Measurements from ENCODE around the gene SERPINB3.

DNA sequence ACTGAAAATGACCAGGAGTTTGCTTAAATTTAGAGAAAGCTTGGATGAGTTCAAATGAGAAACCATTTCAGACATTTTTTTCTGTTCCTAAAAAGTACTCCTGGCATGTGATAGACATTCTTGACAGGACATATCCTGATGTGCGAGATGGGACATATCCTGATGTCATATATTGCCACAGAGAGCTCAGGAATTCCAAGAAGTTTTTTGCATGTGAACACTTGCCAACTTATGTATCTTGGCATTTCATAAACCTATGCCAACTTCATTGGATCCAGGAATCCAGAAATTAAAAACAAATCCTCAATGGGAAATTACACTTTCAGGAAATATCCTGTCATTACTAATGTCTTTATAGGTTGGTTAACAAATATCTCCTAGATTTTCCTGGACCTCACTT is 2.9 kb upstream of the SERPINB3 start:
- TF ChIP-seq, protein P1, sequence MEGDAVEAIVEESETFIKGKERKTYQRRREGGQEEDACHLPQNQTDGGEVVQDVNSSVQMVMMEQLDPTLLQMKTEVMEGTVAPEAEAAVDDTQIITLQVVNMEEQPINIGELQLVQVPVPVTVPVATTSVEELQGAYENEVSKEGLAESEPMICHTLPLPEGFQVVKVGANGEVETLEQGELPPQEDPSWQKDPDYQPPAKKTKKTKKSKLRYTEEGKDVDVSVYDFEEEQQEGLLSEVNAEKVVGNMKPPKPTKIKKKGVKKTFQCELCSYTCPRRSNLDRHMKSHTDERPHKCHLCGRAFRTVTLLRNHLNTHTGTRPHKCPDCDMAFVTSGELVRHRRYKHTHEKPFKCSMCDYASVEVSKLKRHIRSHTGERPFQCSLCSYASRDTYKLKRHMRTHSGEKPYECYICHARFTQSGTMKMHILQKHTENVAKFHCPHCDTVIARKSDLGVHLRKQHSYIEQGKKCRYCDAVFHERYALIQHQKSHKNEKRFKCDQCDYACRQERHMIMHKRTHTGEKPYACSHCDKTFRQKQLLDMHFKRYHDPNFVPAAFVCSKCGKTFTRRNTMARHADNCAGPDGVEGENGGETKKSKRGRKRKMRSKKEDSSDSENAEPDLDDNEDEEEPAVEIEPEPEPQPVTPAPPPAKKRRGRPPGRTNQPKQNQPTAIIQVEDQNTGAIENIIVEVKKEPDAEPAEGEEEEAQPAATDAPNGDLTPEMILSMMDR (IDR thresholded peaks at IDR 0.05) = no peak
- no peak for TF ChIP-seq POLR2A (IDR thresholded peaks at IDR 0.05)
